Peyer's patch (tissue), 4 donors: Measurements from ENCODE around the gene ZNF554.

ENCODE experiments used
- CTCF ChIP-seq, 6 experiments: fragments of 450-650 bp in 4 of 6; fragments of 200-600 bp in 2 of 6; sonication (generic) in 1 of 6; IDR thresholded peaks; one replicate each; pipeline ENCODE4 v1.5.1; 2017 to 2019; ENCODE audit warnings: antibody characterized with exemption in 6 of 6, mild to moderate bottlenecking in 3 of 6, moderate library complexity in 1 of 6
- POLR2A ChIP-seq, 2 donors: fragments of 450-650 bp; IDR thresholded peaks; one replicate each; pipeline ENCODE4 v1.5.1; 2017; ENCODE audit warnings: antibody characterized with exemption in 2 of 2, mild to moderate bottlenecking in 2 of 2, moderate library complexity in 2 of 2

GRCh38 chr19:2848616-2849015 is 28.9 kb downstream of the ZNF554 start:
- TF ChIP-seq CTCF (IDR thresholded peaks at IDR 0.05): no peak
- no peak for TF ChIP-seq POLR2A (IDR thresholded peaks at IDR 0.05)
